ENCODE measurements around the gene TCP1.
"Not testable (repeated sequence)": the region's sequence is repeated elsewhere in the genome, so short reads cannot be mapped to it uniquely, and the experiment has no call there.

TCP1 gene

DNA sequence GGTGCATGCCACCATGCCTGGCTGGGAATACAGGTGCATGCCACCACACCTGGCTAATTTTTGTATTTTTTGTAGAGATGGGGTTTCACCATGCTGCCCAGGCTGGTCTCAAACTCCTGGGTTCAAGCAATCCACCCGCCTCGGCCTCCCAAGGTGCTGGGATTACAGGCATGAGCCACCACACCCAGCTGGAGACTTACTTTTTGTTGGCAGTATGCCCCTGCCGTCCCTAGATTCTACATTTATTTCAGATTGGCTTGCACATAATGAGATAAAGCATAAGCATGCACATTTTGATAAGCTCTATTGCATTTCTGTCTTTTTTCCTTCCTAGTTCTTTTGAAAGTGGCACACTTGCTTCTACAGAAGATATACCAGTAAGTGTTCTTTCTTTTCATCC lies 27.4 kb upstream of the TCP1 start:
- DNase-seq, result not testable (repeated sequence)

DNA sequence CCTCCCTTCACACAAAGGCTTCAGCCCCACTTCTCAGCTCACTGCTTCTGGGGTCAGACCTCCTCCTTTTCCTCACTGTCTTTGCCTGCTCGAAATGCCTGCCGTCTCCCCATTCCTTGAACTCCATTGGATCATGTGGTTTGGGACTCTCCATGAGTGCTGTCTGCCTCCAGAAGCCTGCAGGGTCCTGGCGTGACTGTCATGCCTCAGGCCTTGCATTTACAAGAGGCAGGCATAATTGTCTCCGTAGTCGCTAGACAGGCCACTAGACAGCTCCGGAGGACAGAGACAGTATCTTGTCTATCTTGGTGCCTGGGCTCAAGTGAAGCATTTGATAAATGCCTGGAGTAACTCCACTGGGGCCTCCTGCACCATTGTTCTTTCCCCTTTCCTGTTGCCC lies 26.0 kb upstream of the TCP1 start:
- DNase-seq, result no peak

DNA sequence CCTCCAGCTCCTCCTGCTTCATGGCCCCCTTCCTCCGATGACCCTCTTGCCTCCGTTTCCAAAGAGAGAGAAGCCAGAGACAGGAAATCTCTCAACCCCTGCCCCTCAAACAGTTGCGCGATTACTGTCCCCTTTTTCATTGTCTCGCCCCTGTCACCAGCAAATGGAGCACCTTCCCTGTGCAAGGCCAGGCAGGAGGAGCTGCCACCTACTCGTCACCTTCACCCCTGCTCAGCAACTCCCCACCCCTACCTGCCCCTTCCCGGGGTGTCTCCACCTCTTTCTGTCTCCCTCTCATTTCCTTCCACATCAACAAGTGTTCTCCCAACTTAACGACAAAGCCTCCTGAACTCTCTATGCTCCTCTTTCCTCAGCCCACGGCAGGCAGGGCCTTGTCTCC lies 24.4 kb upstream of the TCP1 start:
- DNase-seq, result no peak

DNA sequence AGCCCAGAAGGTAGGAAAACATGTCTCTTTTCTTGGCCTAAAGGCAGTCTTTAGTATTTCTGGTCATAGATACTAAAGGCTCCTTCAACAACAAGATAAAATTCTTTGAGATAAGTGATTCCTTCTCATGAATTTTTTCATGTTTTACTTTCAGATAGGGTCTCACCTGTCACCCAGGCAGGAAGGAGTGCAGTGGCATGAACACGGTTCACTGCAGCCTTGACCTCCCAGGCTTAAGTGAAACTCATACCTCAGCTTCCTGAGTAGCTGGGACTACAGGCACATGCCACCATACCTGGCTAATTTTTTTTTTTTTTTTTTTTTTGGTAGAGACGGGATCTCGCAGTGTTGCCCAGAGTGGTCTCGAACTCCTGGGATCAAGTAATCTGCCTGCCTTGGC lies 19.7 kb upstream of the TCP1 start:
- no peak for DNase-seq

DNA sequence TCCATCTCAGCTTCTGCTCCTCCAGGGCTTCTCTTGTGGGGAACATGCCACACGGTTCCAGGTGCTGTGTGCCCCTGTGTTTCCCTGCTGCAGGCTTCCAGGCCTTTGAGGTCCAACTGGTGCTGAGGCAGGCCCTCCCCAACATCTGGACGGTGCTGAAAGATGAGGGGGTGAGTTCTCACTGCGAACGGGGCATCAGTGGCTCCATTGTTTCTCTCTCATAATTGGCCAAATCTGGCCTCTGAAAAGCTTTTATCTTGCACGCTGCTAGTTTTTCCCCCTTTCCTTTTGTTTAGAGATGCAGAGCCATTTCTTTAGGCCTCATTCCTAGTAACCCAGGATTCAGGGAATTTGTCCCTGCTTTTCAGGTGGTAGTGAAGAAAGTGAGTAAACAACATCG lies 19.2 kb upstream of the TCP1 start:
- DNase-seq, result no peak

DNA sequence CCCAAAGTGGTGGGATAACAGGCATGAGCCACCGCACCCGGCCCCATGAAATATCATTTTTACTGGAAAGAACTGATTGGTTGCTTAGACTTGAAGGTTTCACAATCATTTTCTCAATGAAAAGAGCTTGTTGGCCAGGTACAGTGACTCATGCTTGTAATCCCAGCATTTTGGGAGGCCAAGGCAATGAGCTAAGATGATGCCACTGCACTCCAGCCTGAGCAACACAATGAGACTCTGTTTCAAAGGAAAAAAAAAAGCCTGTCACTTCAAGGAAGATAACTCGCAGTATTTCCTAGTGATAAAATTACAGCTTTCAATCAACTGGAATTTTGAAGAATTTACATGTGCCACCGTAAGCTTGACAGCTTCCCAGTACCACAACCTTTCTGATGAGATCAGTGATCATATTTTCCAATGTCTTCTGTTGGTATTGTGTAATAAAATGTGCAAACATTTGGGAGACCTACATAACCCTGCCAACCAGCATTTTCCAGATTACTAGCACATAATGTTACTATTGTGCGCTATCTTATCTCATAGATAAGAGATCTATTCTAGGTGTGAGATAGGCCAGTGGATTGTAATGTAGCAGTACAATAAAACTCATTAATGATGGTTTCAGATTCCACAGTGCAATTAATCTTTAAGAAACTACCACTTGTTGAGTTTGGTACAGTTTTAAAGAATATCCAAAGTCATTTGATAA lies 17.9 kb upstream of the TCP1 start:
- DNase-seq, result no peak

DNA sequence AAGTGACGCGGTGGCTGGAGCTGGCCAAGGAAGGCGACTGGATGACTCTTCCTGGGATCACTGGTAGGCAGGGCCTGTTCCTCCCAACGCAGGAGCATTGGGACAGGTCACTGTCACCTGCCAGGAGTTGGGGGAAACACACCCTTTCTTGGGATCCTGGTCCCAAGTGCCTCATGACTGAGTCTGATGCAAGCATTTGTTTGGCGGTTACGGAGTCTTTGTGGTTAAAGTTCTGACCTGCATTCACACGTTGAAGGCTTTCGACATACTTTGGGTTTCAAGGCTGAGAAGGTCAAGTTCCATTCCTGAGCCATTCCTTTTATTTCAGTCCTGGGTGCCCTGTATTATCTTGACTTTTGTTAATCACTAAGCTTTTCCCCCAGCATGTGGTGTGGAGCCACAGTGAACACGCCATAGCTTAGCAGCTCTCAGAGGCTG lies 16.6 kb upstream of the TCP1 start:
- DNase-seq, result no peak

DNA sequence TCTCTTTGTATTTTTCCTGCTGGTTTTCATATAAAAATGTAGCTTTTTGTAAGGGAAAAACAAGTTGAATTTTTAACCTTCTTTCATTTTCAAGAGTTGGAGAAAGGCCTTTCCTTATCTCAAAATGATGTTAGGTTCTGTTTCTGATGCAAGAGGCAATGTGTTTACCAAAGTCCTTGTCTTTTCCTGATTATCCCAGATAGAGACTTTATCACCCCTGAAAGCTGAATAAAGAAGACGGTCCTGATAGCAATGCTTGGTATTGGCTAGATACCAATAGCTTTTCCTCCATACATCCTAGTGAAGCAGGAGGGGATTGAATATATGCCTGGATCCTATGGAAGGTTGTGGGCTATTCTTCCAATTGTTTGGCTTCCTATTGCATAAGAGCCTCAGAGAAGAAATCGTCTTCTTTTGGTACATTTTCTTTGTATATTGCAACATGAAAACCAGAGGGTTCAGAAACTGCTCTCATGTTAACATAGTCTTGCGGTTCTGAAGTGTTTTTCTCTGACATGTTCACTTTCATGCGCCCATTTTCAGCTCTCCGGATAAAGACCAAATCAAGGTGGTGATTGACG lies 16.1 kb upstream of the TCP1 start:
- no peak for DNase-seq

DNA sequence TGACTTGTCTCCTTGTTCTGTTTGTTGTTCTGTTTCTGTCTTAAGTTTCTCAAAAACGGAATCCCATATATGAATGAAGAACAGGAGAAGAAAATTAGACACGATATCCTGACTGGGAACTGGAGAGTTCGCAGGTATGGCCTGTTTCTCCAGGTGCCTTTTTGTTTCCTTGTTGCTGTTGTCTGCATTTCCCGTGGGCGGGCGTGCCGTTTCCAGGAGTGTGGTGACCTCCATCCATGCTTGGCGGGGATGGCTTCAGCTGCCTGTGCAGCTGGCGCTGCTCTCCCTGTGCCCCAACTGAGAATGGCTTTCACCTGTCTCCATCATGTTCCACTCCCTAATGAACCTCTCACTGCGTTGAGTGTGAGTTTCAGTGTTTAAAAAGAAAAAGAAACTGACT lies 15.1 kb upstream of the TCP1 start:
- DNase-seq, result no peak

DNA sequence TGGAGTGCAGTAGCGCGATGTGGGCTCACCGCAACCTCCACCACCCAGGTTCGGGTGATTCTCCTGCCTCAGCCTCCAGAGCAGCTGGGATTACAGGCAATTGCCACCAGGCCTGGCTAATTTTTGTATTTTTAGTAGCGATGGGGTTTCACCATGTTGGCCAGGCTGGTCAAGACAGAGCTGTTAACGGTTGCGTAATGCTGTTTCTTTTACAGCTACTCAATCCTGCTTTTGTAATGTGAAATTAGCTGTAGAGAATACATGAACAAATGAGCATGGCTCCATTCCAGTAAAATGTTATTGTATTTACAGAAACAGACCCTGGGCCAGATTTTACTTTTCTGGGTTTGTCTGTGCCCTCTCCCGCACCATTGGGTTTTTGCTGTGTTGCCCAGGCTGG lies 12.5 kb upstream of the TCP1 start:
- DNase-seq, result no peak

DNA sequence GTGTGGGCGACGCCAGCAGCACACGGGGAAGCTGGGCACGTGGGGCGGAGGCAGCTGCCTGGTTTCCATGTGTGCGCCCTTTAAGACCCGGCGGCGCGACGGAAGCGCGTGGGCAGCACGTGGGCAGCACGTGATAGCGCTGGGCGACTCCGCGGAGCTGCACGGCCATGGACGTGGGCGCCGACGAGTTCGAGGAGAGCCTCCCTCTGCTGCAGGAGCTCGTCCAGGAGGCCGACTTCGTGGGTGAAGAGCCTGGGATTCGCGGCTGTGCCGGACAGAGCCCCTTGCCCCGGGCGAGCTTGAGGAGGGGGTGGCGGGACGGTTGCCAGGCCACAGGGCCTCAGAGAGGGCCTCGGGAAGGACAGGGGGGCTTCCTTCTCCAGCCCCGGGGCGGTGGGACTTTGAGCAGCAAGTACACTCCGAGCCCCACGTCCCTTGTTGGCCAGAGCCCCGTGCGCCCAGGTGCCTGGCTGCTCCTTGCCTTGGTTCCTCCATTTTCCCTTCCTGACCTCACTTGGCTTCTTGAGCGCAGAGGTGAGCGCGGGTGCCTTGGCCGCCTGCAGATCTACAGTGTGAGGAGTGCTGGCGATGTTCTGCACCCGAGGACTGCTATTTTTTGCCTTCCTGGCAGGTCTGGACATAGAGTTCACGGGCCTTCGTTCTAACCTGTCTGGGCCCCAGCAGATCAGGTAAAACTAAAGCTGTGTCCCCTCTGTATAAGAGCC lies 10.9 kb upstream of the TCP1 start, which contains the start of gene PNLDC1:
Gene PNLDC1 (plus strand): TSS at position 136 of the 725 bp plus-strand sequence. CDS start 32 bp downstream, at position 168.
- DNase-seq, result no peak

DNA sequence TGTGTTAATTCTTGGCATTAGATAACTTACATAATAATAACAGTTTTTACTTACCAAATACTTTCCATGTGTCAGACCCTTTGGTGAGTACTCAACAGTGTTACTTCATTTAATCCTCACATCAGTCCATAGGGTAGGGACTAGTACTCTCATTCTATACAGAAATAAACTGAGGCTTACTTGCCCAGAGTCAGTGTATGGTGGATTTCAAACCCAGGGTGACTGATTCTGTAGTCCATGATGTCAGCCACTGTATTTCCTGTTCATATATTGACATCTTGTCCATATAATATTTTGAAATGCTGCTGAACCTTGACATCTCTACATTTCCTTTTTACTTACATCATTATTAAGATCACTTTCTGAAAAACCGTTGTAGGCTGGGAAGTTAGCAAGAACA lies 8.2 kb upstream of the TCP1 start:
- no peak for DNase-seq

DNA sequence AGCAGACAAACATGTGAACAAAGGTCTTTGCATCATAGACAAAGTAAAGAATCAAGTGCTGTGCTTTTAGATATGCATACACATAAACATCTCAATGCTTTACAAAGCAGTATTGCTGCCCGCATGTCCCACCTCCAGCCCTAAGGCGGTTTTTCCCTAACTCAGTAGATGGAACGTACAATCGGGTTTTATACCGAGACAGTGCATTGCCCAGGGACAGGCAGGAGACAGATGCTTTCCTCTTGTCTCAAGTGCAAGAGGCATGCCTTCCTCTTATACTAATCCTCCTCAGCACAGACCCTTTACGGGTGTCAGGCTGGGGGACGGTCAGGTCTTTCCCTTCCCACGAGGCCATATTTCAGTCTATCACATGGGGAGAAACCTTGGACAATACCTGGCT lies 5.6 kb upstream of the TCP1 start:
- not testable (repeated sequence) for DNase-seq

DNA sequence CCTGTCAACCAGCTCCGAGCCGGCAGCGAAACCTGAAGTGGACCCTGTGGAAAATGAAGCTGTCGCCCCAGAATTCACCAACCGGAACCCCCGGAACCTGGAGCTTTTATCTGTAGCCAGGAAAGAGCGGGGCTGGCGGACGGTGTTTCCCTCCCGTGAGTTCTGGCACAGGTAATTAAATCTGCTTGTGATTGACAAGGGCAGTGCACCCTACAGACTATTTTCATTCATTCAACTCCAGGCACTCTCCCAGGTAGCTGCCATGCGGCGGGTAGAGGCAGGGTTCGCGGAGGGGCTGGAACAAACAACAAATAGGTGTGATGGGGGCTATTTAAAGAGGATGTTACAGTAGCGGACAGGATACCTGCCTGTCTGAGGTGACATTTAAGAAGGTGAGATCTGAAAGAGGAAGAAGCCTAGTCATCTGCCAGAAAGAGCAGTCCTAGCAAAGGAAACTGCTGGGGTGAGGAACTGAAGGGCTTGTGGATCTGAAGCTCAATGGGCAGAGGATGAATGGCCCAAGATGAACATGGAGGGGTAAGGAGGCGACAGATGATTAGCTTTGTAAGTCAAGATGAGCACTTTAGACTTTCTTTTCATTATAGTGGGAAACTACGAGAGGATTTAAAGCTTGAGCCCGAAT lies 1.7 kb upstream of the TCP1 start:
- DNase-seq, result peak; percentile 16

DNA sequence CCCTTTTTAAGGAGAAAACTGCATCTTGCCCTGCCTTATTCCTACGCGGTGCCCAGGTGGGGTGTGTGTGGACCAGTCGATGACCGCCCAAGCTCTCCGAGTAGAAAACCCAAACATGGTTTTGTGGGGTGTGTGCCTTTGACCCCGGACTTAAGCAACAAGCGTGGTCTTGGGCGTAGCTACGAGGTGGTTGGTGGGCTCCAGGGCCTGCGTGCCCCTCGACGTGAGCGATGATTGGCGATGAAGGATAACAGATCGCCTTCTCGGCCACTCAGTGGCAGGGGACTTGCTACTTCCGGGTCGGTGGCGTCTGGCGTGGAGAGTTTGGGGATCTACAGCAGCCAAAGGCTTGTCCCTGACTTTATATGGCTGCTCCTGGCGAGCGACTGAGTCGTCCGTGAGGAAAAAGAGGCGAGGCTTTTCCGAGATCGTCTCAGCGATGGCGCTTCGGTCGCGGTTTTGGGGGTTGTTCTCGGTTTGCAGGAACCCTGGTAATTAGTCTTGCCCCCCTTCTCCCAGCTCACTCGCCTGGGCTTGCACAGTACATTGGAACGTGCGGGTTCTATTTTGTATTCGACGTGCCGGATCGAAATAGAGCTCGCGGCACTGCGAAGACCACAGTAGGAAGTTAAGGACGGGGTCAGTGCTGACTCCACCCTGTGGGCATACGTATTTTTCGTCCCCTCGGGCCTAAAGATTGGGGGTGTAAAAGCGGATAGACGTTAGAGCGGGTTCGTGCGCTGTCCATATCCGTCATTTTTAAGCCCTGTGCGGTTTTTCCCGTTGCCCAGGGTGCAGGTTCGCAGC lies 950 bp upstream of the TCP1 start, which contains the start of gene MRPL18:
Gene MRPL18 (plus strand): TSS at position 319 of the 807 bp plus-strand sequence. CDS start 121 bp downstream, at position 440.
- DNase-seq, result peak; percentile 82

DNA sequence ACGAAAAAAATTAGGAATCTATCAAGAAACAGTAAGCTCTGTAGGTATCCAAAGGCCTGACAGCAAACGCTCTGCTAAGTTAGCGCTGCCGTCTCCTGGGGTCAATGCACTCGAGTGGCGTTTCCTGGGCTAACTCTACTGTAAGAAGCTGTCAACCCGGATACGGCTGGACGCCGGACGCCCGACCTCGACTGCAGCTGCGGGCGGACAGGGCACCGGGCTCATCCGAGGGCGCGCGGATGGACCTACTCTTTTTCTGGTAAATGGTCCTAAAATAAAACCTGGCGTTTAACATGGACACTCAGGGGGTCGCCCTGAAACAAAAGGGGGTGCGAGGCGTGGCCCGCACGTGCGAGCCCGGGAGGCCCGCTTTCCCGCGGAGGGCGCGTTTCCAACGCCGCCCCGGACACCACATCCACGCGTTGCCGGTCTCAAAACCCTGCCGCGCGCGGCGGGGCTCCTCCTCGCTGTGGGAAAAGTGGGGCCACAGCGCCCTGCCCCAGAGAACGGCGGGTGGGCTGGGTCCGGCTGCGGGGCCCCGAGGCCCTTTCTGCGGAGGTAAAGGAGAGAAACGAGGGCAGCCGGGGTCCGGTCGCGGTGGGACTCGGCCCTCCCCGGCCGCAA lies 537 bp downstream of the TCP1 start:
- DNase-seq, result no peak

DNA sequence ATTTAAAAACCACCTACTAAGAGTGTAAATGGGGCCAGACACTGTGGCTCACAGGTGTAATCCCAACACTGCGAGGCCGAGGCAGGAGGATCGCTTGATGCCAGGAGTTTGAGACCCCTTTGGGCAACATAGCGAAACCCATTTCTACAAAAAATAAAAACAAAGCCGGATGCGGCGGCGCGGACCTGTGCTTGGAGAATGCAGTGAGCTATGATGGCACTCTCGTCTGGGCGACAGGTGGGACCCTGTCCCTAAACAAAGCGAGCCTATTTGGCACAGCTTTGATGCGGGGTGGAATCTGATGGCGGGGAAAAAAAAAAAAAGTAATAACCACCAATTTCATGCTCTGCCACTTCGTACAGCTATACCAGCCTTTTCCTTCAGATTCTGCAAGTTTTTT lies 1.1 kb downstream of the TCP1 start:
- DNase-seq, result no peak

DNA sequence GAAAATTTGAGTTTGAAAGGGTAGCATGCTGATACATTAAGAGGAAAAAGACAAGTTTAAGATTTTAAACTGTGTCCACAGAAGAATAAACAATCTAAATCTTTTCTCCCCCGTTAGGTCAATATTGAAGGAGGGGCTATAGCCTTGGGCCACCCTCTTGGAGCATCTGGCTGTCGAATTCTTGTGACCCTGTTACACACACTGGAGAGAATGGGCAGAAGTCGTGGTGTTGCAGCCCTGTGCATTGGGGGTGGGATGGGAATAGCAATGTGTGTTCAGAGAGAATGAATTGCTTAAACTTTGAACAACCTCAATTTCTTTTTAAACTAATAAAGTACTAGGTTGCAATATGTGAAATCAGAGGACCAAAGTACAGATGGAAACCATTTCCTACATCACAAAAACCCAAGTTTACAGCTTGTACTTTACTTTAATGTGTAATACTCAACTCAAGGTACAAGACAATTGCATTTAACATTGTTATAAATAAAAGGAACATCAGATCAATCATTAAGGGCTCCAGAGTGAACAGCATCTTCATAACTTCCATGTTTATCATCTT lies 10.8 kb downstream of the TCP1 start:
- DNase-seq, result no peak

DNA sequence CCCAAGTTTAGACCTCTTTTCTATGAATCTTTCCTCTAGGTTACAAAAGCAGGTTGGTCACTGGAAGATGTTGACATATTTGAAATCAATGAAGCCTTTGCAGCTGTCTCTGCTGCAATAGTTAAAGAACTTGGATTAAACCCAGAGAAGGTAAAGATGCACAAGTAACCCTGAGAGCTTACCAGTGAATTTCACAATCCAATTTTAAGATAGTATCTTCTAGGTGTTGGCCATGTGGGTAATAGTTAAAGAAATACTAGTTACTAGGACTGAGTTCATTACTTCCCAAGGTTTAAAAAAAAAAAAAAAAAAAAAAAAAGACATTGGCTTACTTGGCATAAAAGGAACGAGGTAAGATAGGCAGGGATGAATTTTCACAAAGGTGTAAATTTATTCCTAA lies 11.3 kb downstream of the TCP1 start:
- DNase-seq, result no peak

DNA sequence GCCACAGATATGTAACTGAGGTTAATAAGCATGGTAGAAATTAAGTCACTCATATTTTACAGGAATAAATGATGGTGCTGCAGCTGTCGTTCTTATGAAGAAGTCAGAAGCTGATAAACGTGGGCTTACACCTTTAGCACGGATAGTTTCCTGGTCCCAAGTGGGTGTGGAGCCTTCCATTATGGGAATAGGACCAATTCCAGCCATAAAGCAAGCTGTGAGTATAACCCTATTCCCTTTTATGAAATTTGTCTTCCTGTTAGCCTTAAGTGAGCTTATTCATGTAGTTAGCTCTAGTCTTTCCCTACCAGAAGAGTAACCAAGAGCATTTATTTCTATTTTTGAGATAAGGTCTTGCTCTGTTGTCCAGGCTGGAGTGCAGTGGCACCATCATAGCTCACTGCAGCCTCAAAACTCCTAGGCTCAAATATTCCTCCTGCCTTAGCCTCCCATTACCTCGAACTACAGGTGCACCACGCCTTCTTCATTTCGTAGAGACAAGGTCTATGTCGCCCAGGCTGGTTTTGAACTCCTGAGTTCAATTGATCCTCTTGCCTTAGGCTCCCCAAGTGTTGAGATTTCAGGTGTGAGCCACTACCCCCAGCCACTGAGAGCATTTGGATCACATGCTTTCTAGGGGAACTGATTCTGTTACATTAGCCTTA lies 12.0 kb downstream of the TCP1 start:
- no peak for DNase-seq

DNA sequence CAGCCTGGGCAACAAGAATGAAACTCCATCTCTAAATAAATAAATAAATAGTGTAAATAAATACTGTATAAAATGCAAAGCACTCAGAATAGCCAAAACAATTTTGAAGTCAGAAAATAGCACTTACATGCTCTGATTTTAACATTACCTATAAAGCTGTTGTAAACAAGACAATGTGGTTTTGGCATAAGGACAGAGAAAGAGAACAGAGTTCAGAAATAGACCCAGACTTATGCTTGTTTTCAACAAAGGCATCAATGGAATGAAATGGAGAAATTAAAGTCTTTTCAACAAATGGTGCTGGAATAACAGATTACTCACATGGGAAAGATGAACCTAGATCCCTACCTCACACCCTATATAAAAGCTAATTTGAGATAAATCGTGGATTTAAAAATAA lies 17.2 kb downstream of the TCP1 start:
- DNase-seq, result no peak
